ENCODE data around the gene ITGAL. TPM values are rescaled to one million over a fixed set of nuclear protein-coding genes. Genes with fewer than 3 reads are reported as not detected.

Gene ITGAL
- total and polyA plus RNA-seq, 2 of the 13 experiments (the other 11 are each of a cell fraction or from before 2014, with no cell fraction given): 0.86 to 1.2 TPM

GRCh38 chr16:30521476-30521872 is 48.9 kb downstream of the ITGAL start (continued):
- TF ChIP-seq SOX13 (IDR thresholded peaks at IDR 0.05) (no peak), SOX13 (CRISPR knock-in tag; conservative IDR thresholded peaks at IDR 0.05 in 1 of 2, IDR thresholded peaks at IDR 0.05 in 1 of 2) (no peak), MTF2 (CRISPR knock-in tag; IDR thresholded peaks at IDR 0.05; ENCODE audit: borderline replicate concordance) (no peak)
- TF ChIP-seq, protein P1, sequence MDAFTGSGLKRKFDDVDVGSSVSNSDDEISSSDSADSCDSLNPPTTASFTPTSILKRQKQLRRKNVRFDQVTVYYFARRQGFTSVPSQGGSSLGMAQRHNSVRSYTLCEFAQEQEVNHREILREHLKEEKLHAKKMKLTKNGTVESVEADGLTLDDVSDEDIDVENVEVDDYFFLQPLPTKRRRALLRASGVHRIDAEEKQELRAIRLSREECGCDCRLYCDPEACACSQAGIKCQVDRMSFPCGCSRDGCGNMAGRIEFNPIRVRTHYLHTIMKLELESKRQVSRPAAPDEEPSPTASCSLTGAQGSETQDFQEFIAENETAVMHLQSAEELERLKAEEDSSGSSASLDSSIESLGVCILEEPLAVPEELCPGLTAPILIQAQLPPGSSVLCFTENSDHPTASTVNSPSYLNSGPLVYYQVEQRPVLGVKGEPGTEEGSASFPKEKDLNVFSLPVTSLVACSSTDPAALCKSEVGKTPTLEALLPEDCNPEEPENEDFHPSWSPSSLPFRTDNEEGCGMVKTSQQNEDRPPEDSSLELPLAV (CRISPR knock-in tag; conservative IDR thresholded peaks at IDR 0.05; ENCODE audit: low read depth): no peak

DNA sequence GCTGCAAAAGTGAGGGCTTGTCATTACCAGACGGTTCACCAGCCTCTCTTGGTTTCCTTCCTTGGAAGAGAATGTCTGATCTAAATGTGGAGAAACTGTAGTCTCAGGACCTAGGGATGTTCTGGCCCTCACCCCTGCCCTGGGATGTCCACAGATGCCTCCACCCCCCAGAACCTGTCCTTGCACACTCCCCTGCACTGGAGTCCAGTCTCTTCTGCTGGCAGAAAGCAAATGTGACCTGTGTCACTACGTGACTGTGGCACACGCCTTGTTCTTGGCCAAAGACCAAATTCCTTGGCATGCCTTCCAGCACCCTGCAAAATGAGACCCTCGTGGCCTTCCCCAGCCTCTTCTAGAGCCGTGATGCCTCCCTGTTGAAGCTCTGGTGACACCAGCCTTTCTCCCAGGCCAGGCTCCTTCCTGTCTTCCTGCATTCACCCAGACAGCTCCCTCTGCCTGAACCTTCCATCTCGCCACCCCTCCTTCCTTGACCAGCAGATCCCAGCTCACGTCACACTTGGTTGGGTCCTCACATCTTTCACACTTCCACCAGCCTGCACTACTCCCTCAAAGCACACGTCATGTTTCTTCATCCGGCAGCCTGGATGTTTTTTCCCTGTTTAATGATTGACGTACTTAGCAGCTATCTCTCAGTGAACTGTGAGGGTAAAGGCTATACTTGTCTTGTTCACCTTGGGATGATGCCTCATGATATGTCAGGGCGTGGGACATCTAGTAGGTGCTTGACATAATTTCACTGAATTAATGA is 49.5 kb downstream of the ITGAL start:
- Histone ChIP-seq H3K4me3 (replicated peaks in 1 of 3; ENCODE audit: insufficient read depth in 1 of 3, low read depth in 2 of 3, low read length in 3 of 3) (peak overlapping the region in 2 of 3 experiments; percentile 31 to 61; a peak in 5 of 6 replicates), H4K20me1 (ENCODE audit: insufficient read depth, low read length) (no peaks in the 10 kb centered on the region), H3K79me2 (ENCODE audit: insufficient read depth, low read length) (no peaks in the 10 kb centered on the region), H3K4me1 (ENCODE audit: insufficient read depth, low read length) (peaks cover 55% of the 10 kb centered on the region), H3K27me3 (ENCODE audit: control insufficient read depth in 1 of 2, insufficient read depth in 2 of 2, low read length in 2 of 2) (no peaks in the 10 kb centered on the region; a peak in 1 of 5 replicates), H2AFZ (ENCODE audit: low read length) (peak overlapping the region; percentile 59), H3K4me2 (ENCODE audit: low read depth, low read length) (peak overlapping the region; percentile 86), H3K27ac (ENCODE audit: extremely low read length, insufficient read depth, low read length) (peak overlapping the region; percentile 43), H3K36me3 (replicated peaks in 1 of 2; ENCODE audit: control insufficient read depth in 1 of 2, insufficient read depth in 2 of 2, low read length in 2 of 2) (peaks cover 1 to 8% of the 10 kb centered on the region in 2 experiments; a peak in 1 of 5 replicates), H3K9ac (ENCODE audit: insufficient read depth, low read depth, low read length) (peak overlapping the region; percentile 51), H3K9me3 (ENCODE audit: low read length) (no peaks in the 10 kb centered on the region)
- intact Hi-C loops (cut with micrococcal nuclease; ENCODE audit: unreplicated experiment) (loop anchor here (10.0 kb wide), 1 partner anchor 133 kb away; the partner anchor contains the start of genes FBRS and PRR14), in situ Hi-C loops (cut with HindIII; ENCODE audit: extremely low pct_ligation_motif_present, low pct_unique_long_range_greater_than_20kb) (no loop called here)
- peak; percentile 16 for ATAC-seq
- no TSS peak for BruUV-seq (replicated peaks)
- peak; percentile 82 for DNase-seq (ENCODE audit: low spot score)
- WGBS (ENCODE audit: low lambda C conversion rate): 6% methylated on average over 11 of the region's 11 CpGs
- peak; percentile 94 for FAIRE-seq
- ChIA-PET POLR2A (interaction anchor here (0.7 to 1.8 kb wide), 8 partner anchors 13 to 92 kb away, joined by 3 to 11 read pairs (median 5); partner anchors contain the start of genes DCTPP1, ZNF689, ZNF747 and ZNF764), CTCF (ENCODE audit: low intra/inter-chr PET ratio, low total read pairs) (no interaction called here)
- TF ChIP-seq, protein P2, sequence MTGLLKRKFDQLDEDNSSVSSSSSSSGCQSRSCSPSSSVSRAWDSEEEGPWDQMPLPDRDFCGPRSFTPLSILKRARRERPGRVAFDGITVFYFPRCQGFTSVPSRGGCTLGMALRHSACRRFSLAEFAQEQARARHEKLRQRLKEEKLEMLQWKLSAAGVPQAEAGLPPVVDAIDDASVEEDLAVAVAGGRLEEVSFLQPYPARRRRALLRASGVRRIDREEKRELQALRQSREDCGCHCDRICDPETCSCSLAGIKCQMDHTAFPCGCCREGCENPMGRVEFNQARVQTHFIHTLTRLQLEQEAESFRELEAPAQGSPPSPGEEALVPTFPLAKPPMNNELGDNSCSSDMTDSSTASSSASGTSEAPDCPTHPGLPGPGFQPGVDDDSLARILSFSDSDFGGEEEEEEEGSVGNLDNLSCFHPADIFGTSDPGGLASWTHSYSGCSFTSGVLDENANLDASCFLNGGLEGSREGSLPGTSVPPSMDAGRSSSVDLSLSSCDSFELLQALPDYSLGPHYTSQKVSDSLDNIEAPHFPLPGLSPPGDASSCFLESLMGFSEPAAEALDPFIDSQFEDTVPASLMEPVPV (CRISPR knock-in tag; IDR thresholded peaks at IDR 0.05): no peak
- TF ChIP-seq HDAC2 (CRISPR knock-in tag; IDR thresholded peaks at IDR 0.05) (peak; percentile 71; the same call in 1 of the 2 replicates), SNAPC5 (CRISPR knock-in tag; IDR thresholded peaks at IDR 0.05; ENCODE audit: borderline replicate concordance) (no peak), CEBPZ (IDR thresholded peaks at IDR 0.05; ENCODE audit: low read length) (no peak)
